Uterus (tissue), 2 donors: Measurements from ENCODE around the gene ZNF862.

ENCODE experiments used
- POLR2A ChIP-seq, 2 donors: fragments of 450-650 bp; IDR thresholded peaks; one replicate each; pipeline ENCODE4 v1.6.1; 2016; ENCODE audit warnings: antibody characterized with exemption in 2 of 2, mild to moderate bottlenecking in 1 of 2, moderate library complexity in 1 of 2
- TF ChIP-seq, protein P1 (sequence below), 4 experiments: fragments of 200-600 bp in 2 of 4; fragments of 450-650 bp in 2 of 4; sonication (generic) in 2 of 4; IDR thresholded peaks; one replicate each; pipeline ENCODE4 v1.5.1; 2016 to 2019; ENCODE audit warnings: antibody characterized with exemption in 4 of 4, mild to moderate bottlenecking in 2 of 4, moderate library complexity in 1 of 4

DNA sequence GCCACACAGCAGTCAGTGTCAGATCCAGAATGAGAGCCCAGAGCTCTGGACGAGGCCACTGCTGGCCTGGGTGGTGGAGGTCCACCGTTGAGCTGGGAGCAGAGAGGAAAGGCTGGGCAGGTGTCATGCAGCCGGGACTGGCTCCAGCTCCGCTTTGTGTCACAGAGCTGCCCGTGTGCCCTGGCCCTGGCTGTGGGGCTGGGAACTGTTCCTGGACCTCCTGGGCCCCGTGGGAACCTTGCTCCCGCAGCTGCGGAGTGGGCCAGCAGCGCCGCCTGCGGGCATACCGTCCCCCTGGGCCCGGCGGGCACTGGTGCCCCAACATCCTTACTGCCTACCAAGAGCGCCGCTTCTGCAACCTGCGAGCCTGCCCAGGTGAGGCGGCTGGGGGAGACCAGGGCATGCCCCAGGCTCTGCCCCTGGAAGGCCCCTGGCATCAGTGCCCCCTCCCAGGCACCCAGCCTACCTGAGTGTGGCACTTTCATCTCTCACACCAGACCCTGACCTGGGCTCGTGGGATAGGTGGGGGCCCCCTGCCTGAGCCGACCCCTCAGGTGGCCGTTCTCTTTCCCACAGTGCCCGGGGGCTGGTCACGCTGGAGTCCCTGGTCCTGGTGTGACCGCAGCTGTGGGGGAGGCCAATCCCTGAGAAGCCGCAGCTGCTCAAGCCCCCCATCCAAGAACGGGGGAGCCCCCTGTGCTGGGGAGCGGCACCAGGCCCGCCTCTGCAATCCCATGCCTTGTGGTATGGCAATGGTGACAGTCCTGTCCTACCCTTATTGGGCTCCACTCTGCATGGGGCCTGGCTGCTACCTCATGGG is 18.8 kb upstream of the ZNF862 start:
- TF ChIP-seq, protein P1, sequence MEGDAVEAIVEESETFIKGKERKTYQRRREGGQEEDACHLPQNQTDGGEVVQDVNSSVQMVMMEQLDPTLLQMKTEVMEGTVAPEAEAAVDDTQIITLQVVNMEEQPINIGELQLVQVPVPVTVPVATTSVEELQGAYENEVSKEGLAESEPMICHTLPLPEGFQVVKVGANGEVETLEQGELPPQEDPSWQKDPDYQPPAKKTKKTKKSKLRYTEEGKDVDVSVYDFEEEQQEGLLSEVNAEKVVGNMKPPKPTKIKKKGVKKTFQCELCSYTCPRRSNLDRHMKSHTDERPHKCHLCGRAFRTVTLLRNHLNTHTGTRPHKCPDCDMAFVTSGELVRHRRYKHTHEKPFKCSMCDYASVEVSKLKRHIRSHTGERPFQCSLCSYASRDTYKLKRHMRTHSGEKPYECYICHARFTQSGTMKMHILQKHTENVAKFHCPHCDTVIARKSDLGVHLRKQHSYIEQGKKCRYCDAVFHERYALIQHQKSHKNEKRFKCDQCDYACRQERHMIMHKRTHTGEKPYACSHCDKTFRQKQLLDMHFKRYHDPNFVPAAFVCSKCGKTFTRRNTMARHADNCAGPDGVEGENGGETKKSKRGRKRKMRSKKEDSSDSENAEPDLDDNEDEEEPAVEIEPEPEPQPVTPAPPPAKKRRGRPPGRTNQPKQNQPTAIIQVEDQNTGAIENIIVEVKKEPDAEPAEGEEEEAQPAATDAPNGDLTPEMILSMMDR (IDR thresholded peaks at IDR 0.05), result no peak
- no peak for TF ChIP-seq POLR2A (IDR thresholded peaks at IDR 0.05)
